ENCODE results near the gene GMPS.

- TF ChIP-seq POLR2A (IDR thresholded peaks at IDR 0.05; ENCODE audit: low read length) = no peak
- no peak for TF ChIP-seq GATA1 (IDR thresholded peaks at IDR 0.05; ENCODE audit: low read depth, low read length)
Measured at GRCh38 chr3:155972885-155973584, 102.6 kb downstream of the GMPS start.
